WERI-Rb-1 (cell line): Measurements from ENCODE around the gene PMS2.
A peak's percentile ranks its signal among the peaks of the same experiment; 100 is the strongest.
"Not testable (repeated sequence)": the region's sequence is repeated elsewhere in the genome, so short reads cannot be mapped to it uniquely, and the experiment has no call there.

Experiments used
- DNase-seq: peaks from one replicate; pipeline ENCODE4 v3.0.0-alpha.2; 2020
- H3K27ac ChIP-seq: fragments of 250-450 bp; sonication (Bioruptor Pico); 2 replicates; pipeline ENCODE4 v1.5.1; 2020; ENCODE audit warnings: mild to moderate bottlenecking, moderate library complexity
- H3K27me3 ChIP-seq: fragments of 250-450 bp; sonication (Bioruptor Pico); 2 replicates; pipeline ENCODE4 v1.5.1; 2021; ENCODE audit warnings: mild to moderate bottlenecking, low read depth, moderate library complexity; ENCODE audit not compliant: insufficient read depth, severe bottlenecking
- H3K36me3 ChIP-seq: fragments of 250-450 bp; sonication (Bioruptor Pico); 2 replicates; pipeline ENCODE4 v1.5.1; 2020; ENCODE audit warnings: mild to moderate bottlenecking, moderate library complexity
- H3K4me3 ChIP-seq: 2 replicates; pipeline ENCODE4 v1.5.1; 2011; ENCODE audit warnings: low read depth, mild to moderate bottlenecking, control low read depth, low read length
- H3K9me3 ChIP-seq: fragments of 250-450 bp; sonication (Bioruptor Pico); 2 replicates; pipeline ENCODE4 v1.5.1; 2021; ENCODE audit warnings: mild to moderate bottlenecking, moderate library complexity; ENCODE audit not compliant: severe bottlenecking
- CTCF ChIP-seq: IDR thresholded peaks from 2 replicates; pipeline ENCODE4 v1.5.1; 2011; ENCODE audit warnings: low read depth, mild to moderate bottlenecking, control low read depth, inconsistent platforms, low read length

Gene PMS2

GRCh38 chr7:6011541-6011940 lies 2.7 kb upstream of the PMS2 start:
- Histone ChIP-seq H3K27me3 (no peaks in the 10 kb centered on the region), H3K4me3 (no peak overlapping the region), H3K27ac (no peak overlapping the region), H3K9me3 (no peaks in the 10 kb centered on the region), H3K36me3 (peaks cover 41% of the 10 kb centered on the region)
- DNase-seq, result no peak
- TF ChIP-seq CTCF, result no peak

GRCh38 chr7:6010370-6010769 lies 1.5 kb upstream of the PMS2 start:
- not testable (repeated sequence) for H3K27me3 ChIP-seq, DNase-seq, H3K9me3 ChIP-seq
- peak overlapping the region; percentile 85 for H3K4me3 ChIP-seq
- H3K36me3 ChIP-seq, result peaks cover 29% of the 10 kb centered on the region
- peak overlapping the region; percentile 78 for H3K27ac ChIP-seq

- Histone ChIP-seq H3K4me3 (peak overlapping the region; percentile 85), H3K36me3 (peaks cover 18% of the 10 kb centered on the region), H3K27ac (peak overlapping the region; percentile 78)
- not testable (repeated sequence) for H3K9me3 ChIP-seq, H3K27me3 ChIP-seq, DNase-seq
Measured at GRCh38 chr7:6007835-6008590, 836 bp downstream of the PMS2 start.

- Histone ChIP-seq H3K9me3 (no peaks in the 10 kb centered on the region), H3K27me3 (no peaks in the 10 kb centered on the region), H3K36me3 (peaks cover 13% of the 10 kb centered on the region), H3K27ac (no peak overlapping the region), H3K4me3 (no peak overlapping the region)
- TF ChIP-seq CTCF, result no peak
- DNase-seq, result no peak
Measured at GRCh38 chr7:6007386-6007785, 1.5 kb downstream of the PMS2 start.

GRCh38 chr7:5997210-5997808 lies 11.5 kb downstream of the PMS2 start:
- Histone ChIP-seq H3K27ac (no peak overlapping the region), H3K27me3 (no peaks in the 10 kb centered on the region), H3K4me3 (no peak overlapping the region), H3K36me3 (peaks cover 32% of the 10 kb centered on the region), H3K9me3 (no peaks in the 10 kb centered on the region)
- TF ChIP-seq CTCF, result peak; percentile 55
- peak; percentile 56 for DNase-seq

- not testable (repeated sequence) for DNase-seq, H3K27ac ChIP-seq, H3K27me3 ChIP-seq, H3K4me3 ChIP-seq, H3K9me3 ChIP-seq
- H3K36me3 ChIP-seq, result peaks cover 10% of the 10 kb centered on the region
Measured at GRCh38 chr7:5987061-5987460, 21.8 kb downstream of the PMS2 start.

GRCh38 chr7:5979680-5980314 lies 29.1 kb downstream of the PMS2 start:
- not testable (repeated sequence) for H3K36me3 ChIP-seq, DNase-seq, H3K27me3 ChIP-seq, H3K27ac ChIP-seq, H3K9me3 ChIP-seq, H3K4me3 ChIP-seq

- H3K4me3 ChIP-seq, H3K9me3 ChIP-seq, H3K27me3 ChIP-seq, H3K27ac ChIP-seq, H3K36me3 ChIP-seq, DNase-seq: not testable (repeated sequence)
Measured at GRCh38 chr7:5973580-5973979, 35.3 kb downstream of the PMS2 start.

- not testable (repeated sequence) for H3K36me3 ChIP-seq, H3K9me3 ChIP-seq, DNase-seq
Measured at GRCh38 chr7:5970347-5970911, 38.4 kb downstream of the PMS2 start, which contains the start of gene RSPH10B. TSS of gene RSPH10B (minus strand) at chr7:5970689. CDS start at chr7:5967116, 3,573 bp downstream.

GRCh38 chr7:5963810-5964209 lies 45.0 kb downstream of the PMS2 start:
- not testable (repeated sequence) for H3K4me3 ChIP-seq, DNase-seq, H3K9me3 ChIP-seq, H3K27me3 ChIP-seq, H3K36me3 ChIP-seq, H3K27ac ChIP-seq

More at GRCh38 chr7:5970347-5970911, 38.4 kb downstream of the PMS2 start, which contains the start of gene RSPH10B:
- H3K4me3 ChIP-seq, H3K27ac ChIP-seq, H3K27me3 ChIP-seq: not testable (repeated sequence)

GRCh38 chr7:5963205-5963604 lies 45.6 kb downstream of the PMS2 start:
- not testable (repeated sequence) for H3K4me3 ChIP-seq, H3K36me3 ChIP-seq, H3K9me3 ChIP-seq, H3K27me3 ChIP-seq, H3K27ac ChIP-seq
- DNase-seq, result peak; percentile 6
